Fibroblast of mammary gland (primary cell): ENCODE measurements around the gene ABCB8.
"Not testable (repeated sequence)": the region's sequence is repeated elsewhere in the genome, so short reads cannot be mapped to it uniquely, and the experiment has no call there.

Experiments
- DNase-seq: peaks from one replicate; pipeline ENCODE4 v3.0.0-alpha.2; 2010; ENCODE audit warnings: low read depth
- H3K4me3 ChIP-seq: 2 replicates; pipeline ENCODE4 v1.5.1; 2011; ENCODE audit warnings: low read depth, mild to moderate bottlenecking, low read length, moderate library complexity; ENCODE audit not compliant: control insufficient read depth
- CTCF ChIP-seq: conservative IDR thresholded peaks from 2 replicates; pipeline ENCODE4 v1.5.1; 2011; ENCODE audit warnings: low read depth, low read length, inconsistent platforms; ENCODE audit not compliant: control insufficient read depth, insufficient read depth

Gene ABCB8

GRCh38 chr7:151040616-151041375 is 12.5 kb downstream of the ABCB8 start:
- no peak for DNase-seq
- H3K4me3 ChIP-seq = no peak overlapping the region
- no peak for TF ChIP-seq CTCF

- not testable (repeated sequence) for DNase-seq, H3K4me3 ChIP-seq
Observed at GRCh38 chr7:151043449-151043848, 15.2 kb downstream of the ABCB8 start.

GRCh38 chr7:151043959-151044358 is 15.7 kb downstream of the ABCB8 start:
- no peak overlapping the region for H3K4me3 ChIP-seq
- no peak for DNase-seq
- no peak for TF ChIP-seq CTCF

- TF ChIP-seq CTCF = no peak
- no peak overlapping the region for H3K4me3 ChIP-seq
- no peak for DNase-seq
Observed at GRCh38 chr7:151045262-151045661, 17.0 kb downstream of the ABCB8 start.

GRCh38 chr7:151045967-151046366 is 17.7 kb downstream of the ABCB8 start:
- no peak overlapping the region for H3K4me3 ChIP-seq
- DNase-seq = no peak
- no peak for TF ChIP-seq CTCF

GRCh38 chr7:151046603-151047573 is 18.6 kb downstream of the ABCB8 start:
- TF ChIP-seq CTCF = no peak
- peak; percentile 74 for DNase-seq
- H3K4me3 ChIP-seq = no peak overlapping the region
